Right kidney (tissue), 1 donor: Measurements from ENCODE around the gene STRA8.

Source experiments
- DNase-seq: peaks from one replicate; pipeline ENCODE4 v3.0.0-alpha.2; 2016

STRA8 gene

GRCh38 chr7:135270577-135271254 is 37.1 kb downstream of the STRA8 start:
- no peak for DNase-seq

DNA sequence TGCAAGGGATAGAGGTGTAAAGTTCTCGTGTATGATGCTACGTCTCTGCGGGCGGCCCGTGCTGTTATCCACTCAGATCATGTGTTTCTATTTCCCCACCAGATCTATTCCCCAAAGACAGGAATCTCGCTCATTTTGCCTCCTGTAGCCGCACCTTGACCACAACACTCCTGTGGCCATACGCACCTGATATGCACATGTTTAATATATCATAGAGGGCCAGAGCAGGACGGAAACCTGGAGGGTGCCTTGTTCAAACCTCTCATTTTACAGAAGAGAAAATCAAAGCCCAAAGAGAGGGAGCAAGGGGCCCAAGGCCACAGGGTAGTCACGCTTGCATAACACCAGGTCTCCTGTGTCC is 37.6 kb downstream of the STRA8 start:
- DNase-seq: no peak

DNA sequence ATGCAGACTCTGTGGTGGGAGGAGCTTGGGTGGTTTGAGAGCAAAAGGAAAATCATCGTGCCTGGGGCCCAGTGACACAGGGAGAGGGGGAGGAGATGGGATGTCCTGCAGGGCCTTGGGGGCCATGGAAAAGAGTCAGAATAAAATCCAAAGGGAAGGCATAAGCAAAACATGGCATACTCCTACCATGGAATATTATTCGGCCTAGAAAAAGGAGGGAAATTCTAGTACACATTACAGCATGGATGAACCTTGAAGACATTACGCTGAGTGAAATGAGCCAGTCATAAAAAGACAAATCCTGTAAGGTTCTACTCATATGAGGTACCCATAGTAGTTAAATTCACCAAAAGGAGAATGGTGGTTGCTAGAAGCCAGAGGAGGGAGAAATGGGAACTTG is 38.7 kb downstream of the STRA8 start:
- DNase-seq: no peak

DNA sequence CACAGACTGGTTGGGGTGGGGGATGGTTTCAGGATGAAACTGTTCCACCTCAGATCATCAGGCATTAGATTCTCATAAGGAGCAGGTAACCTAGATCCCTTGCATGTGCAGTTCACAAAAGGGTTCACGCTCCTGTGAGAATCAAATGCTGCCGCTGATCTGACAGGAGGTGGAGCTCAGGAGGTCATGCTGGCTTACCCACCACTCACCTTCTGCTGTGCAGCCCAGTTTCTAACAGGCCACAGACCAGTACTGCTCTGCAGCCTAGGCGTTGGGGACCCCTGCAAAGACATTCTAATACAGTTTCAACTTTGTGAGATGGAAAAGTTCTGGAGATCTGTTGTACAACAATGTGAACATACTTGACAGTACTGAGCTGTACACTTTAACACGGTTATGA is 39.9 kb downstream of the STRA8 start:
- DNase-seq: no peak

- peak; percentile 30 for DNase-seq
Observed at GRCh38 chr7:135274495-135275268, 41.0 kb downstream of the STRA8 start.

GRCh38 chr7:135275971-135276580 is 42.4 kb downstream of the STRA8 start:
- no peak for DNase-seq

DNA sequence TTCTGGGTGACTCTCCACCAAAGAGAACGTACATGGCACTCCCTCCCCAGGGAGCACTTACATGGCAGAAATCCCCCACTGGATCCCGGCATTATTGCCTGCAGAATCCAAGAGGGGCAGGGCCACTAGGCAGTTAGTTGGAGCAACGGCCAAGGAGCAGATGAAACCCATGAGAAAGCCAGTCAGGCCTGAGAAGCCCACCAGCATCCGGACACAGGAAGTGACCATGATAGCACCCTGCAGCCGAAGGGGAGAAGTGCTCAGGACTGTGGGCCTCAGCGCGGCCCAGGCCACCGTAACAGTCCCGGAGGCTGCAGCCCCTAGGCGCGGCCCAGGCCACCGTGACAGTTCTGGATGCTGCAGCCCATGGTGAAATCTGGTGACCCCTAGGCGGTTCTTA is 43.5 kb downstream of the STRA8 start:
- no peak for DNase-seq

DNA sequence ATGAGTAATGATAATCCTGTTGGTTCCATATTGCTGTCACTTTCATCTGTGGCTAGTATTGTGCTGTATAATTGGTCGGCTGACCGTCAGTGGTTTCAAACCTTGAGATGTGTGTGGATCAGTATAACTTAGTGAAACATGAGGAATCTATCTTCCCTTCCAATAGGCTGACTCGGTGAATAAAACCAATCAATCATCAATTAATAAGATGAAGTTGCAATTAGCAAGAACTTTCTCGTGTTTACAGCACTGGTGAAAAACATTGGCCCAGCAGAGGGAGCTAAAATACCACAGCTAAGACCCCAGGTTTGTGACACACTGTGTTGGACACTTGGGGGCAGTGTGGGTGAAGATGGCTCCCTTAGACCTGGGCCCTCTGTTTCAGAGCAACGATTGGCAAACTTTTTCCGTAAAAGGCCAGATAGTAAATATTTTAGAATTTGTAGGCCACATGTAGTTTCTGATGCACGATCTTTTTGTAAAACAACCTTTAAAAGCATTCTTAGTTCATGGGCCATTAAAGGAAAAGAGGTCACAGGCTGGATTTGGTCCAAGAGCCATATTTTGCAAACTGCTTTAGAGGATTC is 47.8 kb downstream of the STRA8 start:
- peak; percentile 56 for DNase-seq

DNA sequence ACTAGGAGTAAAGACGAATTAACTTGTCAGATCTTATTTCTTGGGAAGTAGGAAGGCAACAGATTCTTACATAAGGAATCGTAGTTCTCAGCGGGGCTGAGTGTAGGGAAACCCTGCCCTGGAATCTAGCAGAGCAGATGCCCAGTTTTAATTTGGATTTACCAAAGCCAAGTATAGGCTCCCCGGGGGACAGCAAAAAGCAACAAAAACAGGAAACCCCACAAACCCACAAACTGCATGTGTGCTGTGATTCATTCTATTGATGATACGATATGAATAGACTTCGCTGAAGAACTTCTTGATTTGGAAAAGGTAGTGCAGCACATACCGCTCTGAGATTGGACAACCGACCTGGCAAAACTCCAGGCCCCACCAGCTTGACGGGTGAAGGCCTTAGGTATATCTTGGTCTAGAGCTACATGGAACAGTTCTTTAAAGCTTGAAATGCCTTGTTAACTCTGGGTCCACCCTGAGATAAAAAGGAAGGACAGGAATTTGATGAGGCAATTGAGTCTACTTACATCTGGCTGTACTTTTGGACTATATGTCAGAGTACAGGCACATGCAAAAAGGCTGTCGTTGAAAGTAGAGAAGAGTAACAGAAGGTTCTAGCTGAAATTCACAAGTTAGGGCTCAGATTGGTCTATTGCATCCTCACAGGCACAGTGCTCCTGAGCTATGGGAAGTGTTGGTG is 49.1 kb downstream of the STRA8 start:
- no peak for DNase-seq

DNA sequence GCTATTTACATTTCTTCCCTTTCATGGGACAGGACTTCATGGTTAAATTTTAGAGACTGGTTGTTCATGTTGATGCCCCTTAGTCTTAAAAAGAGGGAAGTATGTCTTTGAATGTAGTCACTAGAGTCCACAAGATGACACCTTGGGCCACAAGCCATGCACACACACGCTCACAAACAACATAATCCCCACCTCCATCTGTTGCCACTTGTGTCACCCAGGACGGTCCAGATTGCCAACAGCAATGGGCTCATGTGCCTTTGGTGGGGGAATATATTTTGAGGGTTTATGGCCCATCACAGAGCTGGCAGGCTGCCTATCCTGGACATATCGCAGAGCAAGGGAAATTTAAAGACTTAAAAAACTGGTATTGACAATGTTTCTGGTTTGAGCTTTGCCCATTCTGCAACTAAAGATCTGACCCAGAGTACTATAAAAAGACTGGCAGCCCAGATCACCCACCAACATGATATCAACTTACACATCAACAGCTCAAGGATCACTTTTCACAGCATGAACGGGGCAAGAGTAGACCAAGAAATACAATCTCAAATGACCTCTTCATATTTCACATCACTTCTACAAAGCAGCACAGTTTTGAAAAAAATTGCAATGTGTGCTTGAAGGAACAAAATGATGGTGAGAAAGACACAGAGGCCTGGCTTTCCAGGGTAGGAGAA is 50.5 kb downstream of the STRA8 start:
- DNase-seq: no peak

- DNase-seq: no peak
Observed at GRCh38 chr7:135285547-135286233, 52.1 kb downstream of the STRA8 start.

GRCh38 chr7:135286876-135287275 is 53.2 kb downstream of the STRA8 start:
- no peak for DNase-seq

- DNase-seq: no peak
Observed at GRCh38 chr7:135290594-135290993, 57.0 kb downstream of the STRA8 start.

DNA sequence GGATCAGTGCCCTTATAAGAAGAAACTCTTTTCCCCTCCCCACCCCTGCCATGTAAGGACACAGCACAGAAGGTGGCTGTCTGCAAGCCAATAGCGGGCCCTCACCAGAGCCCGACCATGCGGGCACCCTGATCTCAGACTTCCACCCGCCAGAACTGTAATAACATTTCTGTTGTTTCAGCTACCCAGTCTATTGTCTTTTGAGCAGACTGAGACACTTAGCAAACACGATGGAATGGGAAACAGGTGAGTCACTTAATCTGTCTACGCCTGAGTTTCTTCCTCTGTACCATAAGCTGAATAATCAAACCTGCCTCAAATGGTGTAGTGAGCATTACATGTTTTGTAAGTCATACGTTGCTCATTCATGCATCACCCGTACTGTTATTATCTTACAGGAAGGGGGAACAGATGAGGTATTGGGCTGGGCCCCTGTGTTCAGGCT is 58.2 kb downstream of the STRA8 start:
- DNase-seq: no peak

DNA sequence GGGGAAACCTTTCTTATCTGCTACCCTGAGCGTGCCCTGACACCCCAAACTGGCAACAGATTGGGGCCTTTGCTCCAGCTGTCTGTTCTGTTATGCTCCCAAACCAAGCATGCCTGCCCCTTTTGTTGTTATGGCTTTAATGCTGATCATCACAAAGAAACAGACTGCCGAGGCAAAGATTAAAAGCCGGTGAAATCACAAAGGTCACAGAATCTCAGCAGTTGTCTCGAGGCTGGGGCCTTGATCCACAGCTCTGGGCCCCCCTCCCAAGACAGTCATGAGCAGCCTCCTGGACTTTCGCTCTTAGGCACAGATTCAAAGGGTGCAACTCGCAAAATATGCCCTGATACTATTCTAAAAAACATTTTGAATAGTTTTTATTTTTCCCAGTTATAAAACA is 65.6 kb downstream of the STRA8 start:
- no peak for DNase-seq

DNA sequence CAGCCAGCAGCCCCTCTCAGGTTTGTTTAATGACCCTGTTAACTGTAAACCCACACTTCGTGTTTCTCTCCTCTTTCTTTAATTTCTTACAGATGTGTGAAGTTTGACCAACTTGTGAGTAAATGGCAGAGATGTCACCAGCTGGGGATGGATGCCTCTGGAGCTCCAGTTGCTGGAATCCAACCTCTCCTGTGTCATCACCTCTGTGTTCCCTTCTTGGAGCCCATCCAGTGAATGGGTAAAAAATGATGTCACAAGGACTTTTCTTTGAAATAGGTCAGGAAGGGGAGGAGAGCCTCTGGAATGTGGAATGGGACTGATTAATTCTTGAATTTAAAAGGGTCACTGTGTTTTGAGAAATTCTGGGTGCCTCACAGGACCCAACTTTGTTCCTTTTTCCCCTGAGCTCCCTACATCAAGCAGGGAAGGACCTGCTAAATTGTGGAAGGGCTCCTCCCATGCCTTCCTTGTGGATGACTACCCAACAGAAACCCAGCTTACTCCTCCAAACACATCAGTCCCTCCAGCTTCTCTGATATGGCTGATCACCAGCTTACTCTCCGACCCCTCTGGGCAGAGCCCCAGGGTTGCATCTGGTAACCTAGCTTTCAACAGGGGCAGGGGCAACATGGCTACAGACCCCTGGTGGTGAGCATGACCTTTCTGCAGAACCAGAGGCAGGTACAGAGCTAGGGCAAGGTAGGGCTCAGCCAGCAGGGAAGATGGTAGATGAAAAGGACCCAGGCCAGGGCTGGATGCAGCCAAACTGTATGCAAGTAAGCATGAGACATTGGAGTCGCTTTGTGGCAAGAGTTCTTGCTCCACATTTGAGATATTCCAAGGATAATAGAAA is 67.5 kb downstream of the STRA8 start:
- DNase-seq: no peak
